Suprapubic skin (tissue), 3 donors: ENCODE measurements around the gene MGAT4B.

Experiments
- CTCF ChIP-seq, 2 donors: fragments of 200-600 bp in 1 of 2; fragments of 450-650 bp in 1 of 2; sonication (generic) in 1 of 2; IDR thresholded peaks; one replicate each; pipeline ENCODE4 v1.5.1; 2016 to 2019; ENCODE audit warnings: antibody characterized with exemption in 2 of 2, mild to moderate bottlenecking in 1 of 2, moderate library complexity in 1 of 2
- EP300 ChIP-seq: sonication (generic); formaldehyde crosslinking; IDR thresholded peaks from one replicate; pipeline ENCODE4 v1.6.1; 2017; ENCODE audit warnings: antibody characterized with exemption
- POLR2A ChIP-seq, 2 donors: fragments of 450-650 bp; IDR thresholded peaks; one replicate each; pipeline ENCODE4 v1.6.1; 2017; ENCODE audit warnings: antibody characterized with exemption in 2 of 2, mild to moderate bottlenecking in 2 of 2, moderate library complexity in 2 of 2

GRCh38 chr5:179749857-179750508, 56.7 kb downstream of the MGAT4B start:
- TF ChIP-seq CTCF (IDR thresholded peaks at IDR 0.05) (no peak), POLR2A (IDR thresholded peaks at IDR 0.05) (no peak), EP300 (no peak)
